Osteoblast (primary cell): ENCODE results near the gene CAMTA1. TPM values are rescaled to one million over a fixed set of nuclear protein-coding genes. Genes with fewer than 3 reads are reported as not detected.

ENCODE experiments used
- DNase-seq: peaks from one replicate; pipeline ENCODE4 v3.0.0; 2011; ENCODE audit warnings: low spot score, mixed read lengths; ENCODE audit not compliant: insufficient read length; ENCODE audit errors: missing footprints
- H2AFZ ChIP-seq: 2 replicates; pipeline ENCODE4 v1.6.0; 2011; ENCODE audit warnings: mild to moderate bottlenecking, low read length
- H3K27ac ChIP-seq: 2 replicates; pipeline ENCODE4 v1.5.1; 2011; ENCODE audit warnings: mild to moderate bottlenecking, low read depth, low read length, moderate library complexity
- H3K27me3 ChIP-seq: 2 replicates; pipeline ENCODE4 v1.6.0; 2012; ENCODE audit warnings: mild to moderate bottlenecking, control low read depth, inconsistent platforms, low read length, moderate library complexity; ENCODE audit not compliant: insufficient read depth
- H3K36me3 ChIP-seq: 2 replicates; pipeline ENCODE4 v1.5.1; 2011; ENCODE audit warnings: mild to moderate bottlenecking, low read length, control low read depth, moderate library complexity; ENCODE audit not compliant: insufficient read depth
- H3K4me1 ChIP-seq: 2 replicates; pipeline ENCODE4 v1.5.1; 2011; ENCODE audit warnings: mild to moderate bottlenecking, low read length, control low read depth, moderate library complexity; ENCODE audit not compliant: insufficient read depth
- H3K4me2 ChIP-seq: 2 replicates; pipeline ENCODE4 v1.6.0; 2011; ENCODE audit warnings: mild to moderate bottlenecking, low read length; ENCODE audit not compliant: insufficient read depth
- H3K4me3 ChIP-seq: fragments of 200-600 bp; sonication (generic); 3 replicates; pipeline ENCODE4 v1.5.1; 2012; ENCODE audit warnings: mild to moderate bottlenecking, low read length, inconsistent platforms; ENCODE audit not compliant: insufficient read depth
- H3K79me2 ChIP-seq: 2 replicates; pipeline ENCODE4 v1.6.0; 2012; ENCODE audit warnings: mild to moderate bottlenecking, low read length, control low read depth, inconsistent platforms; ENCODE audit not compliant: insufficient read depth
- H3K9me3 ChIP-seq: 2 replicates; pipeline ENCODE4 v1.5.1; 2011; ENCODE audit warnings: low read depth, low read length, control low read depth
- H4K20me1 ChIP-seq: 2 replicates; pipeline ENCODE4 v1.6.0; 2012; ENCODE audit warnings: mild to moderate bottlenecking, low read length, control low read depth; ENCODE audit not compliant: insufficient read depth
- total RNA-seq: library from RNA; depleted of rRNA; stranded (reverse); fragments of >200 nt; gene quantifications from 2 replicates; pipeline ENCODE4 v1.2.3, GENCODE V29; 2012
- TF ChIP-seq, protein P1 (sequence below): IDR thresholded peaks from 2 replicates; pipeline ENCODE4 v1.5.1; 2011; ENCODE audit warnings: mild to moderate bottlenecking, low read depth, low read length, moderate library complexity; ENCODE audit errors: extremely low read depth

CAMTA1 gene
- total RNA-seq, 1 donor, result 47.4 TPM

DNA sequence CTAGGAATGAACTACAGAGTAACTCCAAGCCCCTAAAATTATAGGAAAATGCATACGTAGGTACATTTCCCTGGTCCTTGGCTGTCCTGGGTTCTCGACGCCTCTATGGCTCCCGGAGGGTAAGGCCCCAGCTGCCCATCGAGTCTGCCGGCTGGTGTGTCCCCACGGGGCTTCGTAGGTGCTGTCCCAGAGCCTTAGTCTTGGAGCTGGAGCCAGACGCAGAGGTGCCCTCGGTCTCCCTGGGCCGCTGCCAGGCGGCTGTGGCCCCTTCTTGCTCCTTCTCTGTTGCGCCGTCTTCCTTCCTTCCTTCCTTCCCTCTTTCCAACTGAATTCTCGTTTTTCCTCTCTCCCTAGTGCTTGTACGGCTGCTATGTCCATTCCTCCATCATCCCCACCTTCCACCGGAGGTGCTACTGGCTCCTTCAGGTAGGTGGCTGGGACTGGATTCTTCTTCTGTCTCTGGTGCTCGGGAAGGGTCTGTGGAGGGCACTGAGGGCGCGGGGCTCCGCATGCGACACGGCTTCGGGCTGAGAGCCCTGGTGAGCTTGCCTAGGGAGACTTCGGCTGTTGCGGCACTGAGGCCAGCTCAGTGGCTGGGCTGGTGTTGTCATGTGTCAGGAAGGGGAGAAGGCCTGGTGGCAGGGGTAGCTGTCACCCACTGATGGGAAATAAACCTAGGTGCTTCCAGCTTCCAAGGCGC is 682.4 kb downstream of the CAMTA1 start:
- H3K36me3 ChIP-seq, result no peaks in the 10 kb centered on the region
- no peaks in the 10 kb centered on the region for H4K20me1 ChIP-seq
- TF ChIP-seq, protein P1, sequence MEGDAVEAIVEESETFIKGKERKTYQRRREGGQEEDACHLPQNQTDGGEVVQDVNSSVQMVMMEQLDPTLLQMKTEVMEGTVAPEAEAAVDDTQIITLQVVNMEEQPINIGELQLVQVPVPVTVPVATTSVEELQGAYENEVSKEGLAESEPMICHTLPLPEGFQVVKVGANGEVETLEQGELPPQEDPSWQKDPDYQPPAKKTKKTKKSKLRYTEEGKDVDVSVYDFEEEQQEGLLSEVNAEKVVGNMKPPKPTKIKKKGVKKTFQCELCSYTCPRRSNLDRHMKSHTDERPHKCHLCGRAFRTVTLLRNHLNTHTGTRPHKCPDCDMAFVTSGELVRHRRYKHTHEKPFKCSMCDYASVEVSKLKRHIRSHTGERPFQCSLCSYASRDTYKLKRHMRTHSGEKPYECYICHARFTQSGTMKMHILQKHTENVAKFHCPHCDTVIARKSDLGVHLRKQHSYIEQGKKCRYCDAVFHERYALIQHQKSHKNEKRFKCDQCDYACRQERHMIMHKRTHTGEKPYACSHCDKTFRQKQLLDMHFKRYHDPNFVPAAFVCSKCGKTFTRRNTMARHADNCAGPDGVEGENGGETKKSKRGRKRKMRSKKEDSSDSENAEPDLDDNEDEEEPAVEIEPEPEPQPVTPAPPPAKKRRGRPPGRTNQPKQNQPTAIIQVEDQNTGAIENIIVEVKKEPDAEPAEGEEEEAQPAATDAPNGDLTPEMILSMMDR, result no peak
- no peaks in the 10 kb centered on the region for H3K9me3 ChIP-seq
- no peaks in the 10 kb centered on the region for H3K27me3 ChIP-seq
- H3K27ac ChIP-seq, result no peak overlapping the region
- H3K4me1 ChIP-seq, result peaks cover 41% of the 10 kb centered on the region
- no peak overlapping the region for H2AFZ ChIP-seq
- H3K4me2 ChIP-seq, result no peak overlapping the region
- no peak overlapping the region for H3K4me3 ChIP-seq
- no peak for DNase-seq
- H3K79me2 ChIP-seq, result no peaks in the 10 kb centered on the region

DNA sequence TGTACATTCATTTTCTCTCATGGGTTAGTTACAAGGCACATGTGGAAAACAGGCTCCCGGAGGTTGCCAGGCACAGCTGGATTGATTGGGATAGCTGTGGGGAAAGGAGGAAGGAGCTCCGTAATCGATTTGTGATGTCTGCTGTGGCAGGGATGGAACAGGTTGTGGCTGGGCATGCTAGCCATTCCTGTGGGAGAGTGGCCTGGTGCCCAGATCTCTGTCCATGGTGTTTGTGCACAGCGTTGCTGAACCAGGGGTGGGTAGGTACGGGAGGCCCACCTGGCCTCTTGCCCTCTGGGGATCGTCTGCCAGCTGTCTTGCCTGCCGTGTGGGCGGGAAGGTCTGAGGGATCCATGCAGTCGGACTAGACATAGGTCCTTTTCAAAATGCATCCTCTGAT is 683.0 kb downstream of the CAMTA1 start:
- Histone ChIP-seq H3K27me3 (no peaks in the 10 kb centered on the region), H3K27ac (no peak overlapping the region), H4K20me1 (no peaks in the 10 kb centered on the region), H3K4me3 (no peak overlapping the region), H3K79me2 (no peaks in the 10 kb centered on the region), H3K4me1 (peaks cover 41% of the 10 kb centered on the region), H3K4me2 (no peak overlapping the region), H3K9me3 (no peaks in the 10 kb centered on the region), H3K36me3 (no peaks in the 10 kb centered on the region), H2AFZ (no peak overlapping the region)
- TF ChIP-seq, protein P1, result no peak
- no peak for DNase-seq

DNA sequence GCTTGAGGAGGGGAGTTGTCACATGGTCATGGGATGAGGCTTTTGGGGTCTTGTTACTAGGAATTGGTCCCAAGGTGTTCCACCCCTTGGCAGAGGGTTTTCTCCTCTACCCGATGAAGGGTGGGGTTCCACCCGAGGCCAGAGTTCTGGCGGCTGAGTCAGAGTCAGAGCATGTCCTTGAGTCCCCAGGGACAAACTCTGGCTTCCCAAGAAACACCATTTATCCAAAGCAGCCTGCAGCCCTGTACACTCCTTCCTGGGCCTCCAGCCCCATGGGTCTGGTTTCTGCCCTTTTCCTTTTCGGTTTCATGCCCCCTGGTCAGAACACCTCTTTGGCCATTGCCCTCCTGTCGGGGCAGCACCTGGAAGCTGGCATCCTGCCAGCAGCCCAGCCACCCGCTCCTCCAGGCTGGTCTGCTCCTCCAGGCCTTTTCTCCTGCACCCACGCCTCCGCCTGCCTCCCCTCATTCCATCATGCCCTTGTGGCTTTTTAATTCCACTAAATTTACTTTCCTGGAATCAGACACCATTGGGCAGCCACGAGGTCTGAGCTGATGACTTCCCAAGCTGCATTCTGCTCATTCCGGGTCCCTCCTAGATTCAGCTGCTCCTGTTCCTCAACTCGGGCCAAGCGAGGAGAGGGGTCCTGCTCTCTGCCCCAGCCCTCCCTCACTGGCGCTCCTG is 684.1 kb downstream of the CAMTA1 start:
- peak; percentile 97 for DNase-seq
- peak overlapping the region; percentile 15 for H3K4me3 ChIP-seq
- H3K79me2 ChIP-seq, result no peaks in the 10 kb centered on the region
- H3K9me3 ChIP-seq, result no peaks in the 10 kb centered on the region
- H2AFZ ChIP-seq, result peak overlapping the region; percentile 69
- peak overlapping the region; percentile 63 for H3K4me2 ChIP-seq
- no peaks in the 10 kb centered on the region for H3K27me3 ChIP-seq
- peak overlapping the region; percentile 99 for H3K27ac ChIP-seq
- H3K4me1 ChIP-seq, result peaks cover 41% of the 10 kb centered on the region
- TF ChIP-seq, protein P1, result no peak
- H3K36me3 ChIP-seq, result no peaks in the 10 kb centered on the region
- no peaks in the 10 kb centered on the region for H4K20me1 ChIP-seq

DNA sequence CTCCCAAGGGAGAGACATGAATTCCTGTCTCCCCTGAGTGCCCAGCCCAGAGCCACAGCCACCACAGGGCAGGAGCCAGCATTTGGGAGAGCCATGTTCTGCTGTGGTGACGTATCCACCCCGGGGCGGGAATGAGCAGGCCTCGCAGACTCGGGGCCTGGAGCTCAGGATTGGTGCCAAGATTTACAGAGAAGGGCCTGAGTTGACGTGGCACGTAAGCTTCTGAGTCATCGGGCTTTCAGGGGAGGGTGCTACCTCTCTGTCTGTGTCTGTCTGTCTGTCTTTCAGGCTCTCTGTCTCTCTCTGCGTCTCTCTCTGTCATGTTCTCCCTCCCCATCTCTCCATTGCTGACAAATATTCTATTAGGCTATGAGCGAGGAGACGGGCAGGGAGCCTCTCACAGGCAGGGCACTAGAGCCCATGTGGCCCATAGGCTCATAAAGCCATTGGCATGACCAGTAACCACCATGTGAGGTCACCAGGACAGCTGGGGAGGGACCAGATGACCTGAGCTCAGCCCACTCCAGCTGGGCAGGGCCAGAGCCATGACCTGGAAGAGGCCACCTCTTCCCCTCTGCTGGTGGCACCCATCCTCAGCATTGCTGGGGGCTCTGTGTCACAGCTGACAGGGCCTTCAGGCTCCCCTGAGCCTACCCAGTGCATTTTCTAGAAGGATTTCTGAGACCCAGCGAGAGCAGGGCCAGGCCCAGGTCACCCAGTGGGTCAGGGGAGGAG is 685.8 kb downstream of the CAMTA1 start:
- Histone ChIP-seq H3K27ac (peak overlapping the region; percentile 99), H3K9me3 (no peaks in the 10 kb centered on the region), H3K4me1 (peaks cover 41% of the 10 kb centered on the region), H3K36me3 (no peaks in the 10 kb centered on the region), H3K27me3 (no peaks in the 10 kb centered on the region), H4K20me1 (no peaks in the 10 kb centered on the region), H3K4me3 (peak overlapping the region; percentile 11), H3K79me2 (no peaks in the 10 kb centered on the region), H2AFZ (peak overlapping the region; percentile 78), H3K4me2 (peak overlapping the region; percentile 27)
- peak; percentile 100 for DNase-seq
- TF ChIP-seq, protein P1, result no peak
